CD4-positive, CD25-positive, alpha-beta regulatory T cell (primary cell): Measurements from ENCODE around the gene MARCHF3. TPM values are rescaled to one million over a fixed set of nuclear protein-coding genes. Genes with fewer than 3 reads are reported as not detected.

ENCODE experiments used
- ATAC-seq, 2 donors: fragments of 150-1000 bp; cut with Tn5 transposase; one replicate each; pipeline ENCODE4 v1.10.0; 2021; ENCODE audit warnings: low read depth in 2 of 2, moderate number of reproducible peaks in 2 of 2, moderate library complexity in 1 of 2
- DNase-seq, 3 donors: peaks; one replicate each; pipeline versions ENCODE4 v3.0.0 to v3.0.0-alpha.2; 2012 to 2022; ENCODE audit warnings: mixed read lengths in 1 of 3
- H3K27ac ChIP-seq: one replicate; pipeline ENCODE4 v1.7.0; 2013; ENCODE audit warnings: mild to moderate bottlenecking, low read length; ENCODE audit not compliant: insufficient read depth, poor library complexity, severe bottlenecking
- H3K27me3 ChIP-seq: one replicate; pipeline ENCODE4 v1.7.0; 2013; ENCODE audit warnings: low read length; ENCODE audit not compliant: control insufficient read depth, insufficient read depth
- H3K36me3 ChIP-seq: one replicate; pipeline ENCODE4 v1.7.0; 2013; ENCODE audit warnings: mild to moderate bottlenecking, low read length, moderate library complexity; ENCODE audit not compliant: control insufficient read depth, insufficient read depth
- H3K4me1 ChIP-seq: 2 replicates; pipeline ENCODE4 v1.7.0; 2013; ENCODE audit warnings: mild to moderate bottlenecking, low read length; ENCODE audit not compliant: insufficient read depth, control insufficient read depth, poor library complexity, severe bottlenecking
- H3K4me3 ChIP-seq: one replicate; pipeline ENCODE4 v1.7.0; 2013; ENCODE audit warnings: low read depth, mild to moderate bottlenecking, low read length, moderate library complexity
- H3K9me3 ChIP-seq, 2 experiments: 1 replicate in 1 of 2; 2 replicates in 1 of 2; pipeline ENCODE4 v1.7.0; 2013; ENCODE audit warnings: low read length in 2 of 2, mild to moderate bottlenecking in 1 of 2, moderate library complexity in 1 of 2; ENCODE audit not compliant: control insufficient read depth in 2 of 2
- H3K27ac Mint-ChIP-seq, 3 donors: one replicate each; pipeline ENCODE4 v1.8.0; 2020 to 2022; ENCODE audit warnings: mild to moderate bottlenecking in 3 of 3, mixed read lengths in 3 of 3, moderate library complexity in 2 of 3
- H3K27me3 Mint-ChIP-seq: one replicate; pipeline ENCODE4 v1.8.0; 2022; ENCODE audit warnings: mild to moderate bottlenecking, mixed read lengths
- H3K36me3 Mint-ChIP-seq: one replicate; pipeline ENCODE4 v1.8.0; 2020; ENCODE audit warnings: mixed read lengths
- H3K4me1 Mint-ChIP-seq, 4 donors: one replicate each; pipeline ENCODE4 v1.8.0; 2020 to 2022; ENCODE audit warnings: mixed read lengths in 4 of 4, mild to moderate bottlenecking in 1 of 4
- H3K4me3 Mint-ChIP-seq, 4 donors: one replicate each; pipeline ENCODE4 v1.8.0; 2020 to 2022; ENCODE audit warnings: mild to moderate bottlenecking in 4 of 4, mixed read lengths in 4 of 4, moderate library complexity in 3 of 4
- H3K9me3 Mint-ChIP-seq, 7 donors: one replicate each; pipeline ENCODE4 v1.8.0; 2020 to 2022; ENCODE audit warnings: mixed read lengths in 7 of 7, mild to moderate bottlenecking in 3 of 7, moderate library complexity in 2 of 7
- polyA plus RNA-seq, 4 donors: library from polyadenylated mRNA; unstranded; fragments of 300-500 nt; fragmentation: Illumina TruSeq; gene quantifications; one replicate each; pipeline ENCODE4 v1.2.3, GENCODE V29; 2021
- total RNA-seq: library from RNA; stranded (reverse); gene quantifications from one replicate; pipeline ENCODE4 v1.2.3, GENCODE V29; 2022

MARCHF3 gene
- total and polyA plus RNA-seq, 5 donors from 2014 or later = 12.5 to 21.6 (median 15.2) TPM

DNA sequence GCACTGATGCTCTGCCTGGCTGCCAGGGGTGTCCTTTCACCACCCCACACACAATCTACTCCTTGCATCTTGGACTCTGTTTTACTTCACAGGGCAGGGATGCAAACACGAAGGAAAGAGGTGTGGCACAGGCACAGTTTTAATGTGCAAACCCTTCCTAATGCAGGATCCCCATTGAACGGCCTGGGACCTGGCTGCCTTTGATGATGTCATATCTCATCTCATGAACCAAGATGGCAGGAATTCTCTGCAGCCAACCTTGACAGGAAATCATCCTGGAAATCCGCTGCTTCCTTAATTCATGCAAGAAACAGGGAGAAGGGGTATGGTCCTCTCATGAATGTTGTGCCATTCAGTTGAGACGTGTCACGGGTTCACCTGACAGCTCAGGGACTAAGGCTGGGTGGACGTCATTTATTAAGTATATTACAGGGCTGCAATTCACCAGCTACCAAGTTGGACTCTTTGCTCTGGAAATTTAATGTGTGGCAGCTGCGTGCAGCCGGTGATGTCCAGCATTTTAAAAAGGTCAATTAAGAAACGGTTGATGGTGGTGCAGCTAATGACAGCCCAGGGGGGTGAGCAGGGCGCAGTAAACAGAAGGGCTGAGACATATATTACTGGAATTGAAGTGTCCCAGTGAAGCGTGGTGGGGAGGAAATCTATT is 161.9 kb downstream of the MARCHF3 start:
- peaks cover 21% of the 10 kb centered on the region for H3K36me3 Mint-ChIP-seq
- H3K4me3 ChIP-seq = peak overlapping the region; percentile 48

GRCh38 chr5:126866851-126867636 is 163.3 kb downstream of the MARCHF3 start:
- Histone ChIP-seq H3K27me3 (no peaks in the 10 kb centered on the region), H3K27ac (no peak overlapping the region), H3K36me3 (peaks cover 2% of the 10 kb centered on the region), H3K4me3 (no peak overlapping the region), H3K9me3 (no peaks in the 10 kb centered on the region), H3K4me1 (peaks cover 9% of the 10 kb centered on the region)
- Mint-ChIP-seq H3K36me3 (peaks cover 13% of the 10 kb centered on the region), H3K27ac (peak overlapping the region in 2 of 3 donors; percentile 5 to 56), H3K4me3 (peak overlapping the region in 1 of 4 donors; percentile 18), H3K27me3 (no peaks in the 10 kb centered on the region), H3K9me3 (peaks cover 0 to 2% (median 0%) of the 10 kb centered on the region in 7 donors), H3K4me1 (peaks cover 0 to 17% (median 11%) of the 10 kb centered on the region in 4 donors)
- no peak for ATAC-seq
- no peak for DNase-seq

More for the DNA sequence above, 161.9 kb downstream of the MARCHF3 start:
- Mint-ChIP-seq H3K4me1 (peaks cover 4 to 23% (median 9%) of the 10 kb centered on the region in 4 donors), H3K9me3 (peaks cover 0 to 2% (median 0%) of the 10 kb centered on the region in 7 donors), H3K4me3 (peak overlapping the region in 3 of 4 donors; percentile 3 to 84 (median 83)), H3K27me3 (no peaks in the 10 kb centered on the region), H3K27ac (peak overlapping the region in 1 of 3 donors; percentile 5)
- Histone ChIP-seq H3K9me3 (no peaks in the 10 kb centered on the region), H3K4me1 (peaks cover 9% of the 10 kb centered on the region), H3K36me3 (peaks cover 2% of the 10 kb centered on the region), H3K27ac (no peak overlapping the region), H3K27me3 (no peaks in the 10 kb centered on the region)
- ATAC-seq = no peak
- DNase-seq = no peak

DNA sequence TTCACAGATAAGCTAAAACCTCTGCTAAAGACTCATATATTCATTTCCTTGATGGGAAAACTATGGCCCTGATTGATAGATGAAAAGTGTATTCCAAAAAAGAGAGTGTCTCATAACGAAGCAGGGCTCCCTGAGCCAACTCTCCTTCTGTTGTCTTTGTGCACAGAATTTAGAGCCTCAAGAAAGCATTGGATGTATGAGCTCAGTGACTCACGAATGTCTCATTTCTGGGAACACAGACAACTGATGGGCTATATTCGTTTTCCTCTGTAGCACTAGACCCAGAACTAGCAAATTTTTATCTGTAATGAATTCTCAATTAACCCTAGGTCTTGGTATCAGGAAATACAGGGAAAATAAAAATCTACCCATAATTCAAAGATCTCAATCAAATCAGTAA is 165.1 kb downstream of the MARCHF3 start:
- Histone ChIP-seq H3K36me3 (peaks cover 2% of the 10 kb centered on the region), H3K9me3 (no peaks in the 10 kb centered on the region), H3K27me3 (no peaks in the 10 kb centered on the region), H3K27ac (no peak overlapping the region), H3K4me3 (no peak overlapping the region), H3K4me1 (peaks cover 12% of the 10 kb centered on the region)
- Mint-ChIP-seq H3K27me3 (no peaks in the 10 kb centered on the region), H3K36me3 (peaks cover 16% of the 10 kb centered on the region), H3K9me3 (peaks cover 0 to 2% (median 0%) of the 10 kb centered on the region in 7 donors), H3K4me3 (no peak overlapping the region), H3K4me1 (peaks cover 6 to 24% (median 13%) of the 10 kb centered on the region in 4 donors), H3K27ac (no peak overlapping the region)
- DNase-seq (no peak), ATAC-seq (no peak)

GRCh38 chr5:126864042-126864688 is 166.2 kb downstream of the MARCHF3 start:
- H3K4me1 Mint-ChIP-seq = peaks cover 8 to 25% (median 17%) of the 10 kb centered on the region in 4 donors
- Histone ChIP-seq H3K4me1 (peaks cover 12% of the 10 kb centered on the region), H3K27me3 (no peaks in the 10 kb centered on the region), H3K4me3 (no peak overlapping the region), H3K9me3 (no peaks in the 10 kb centered on the region), H3K36me3 (peaks cover 2% of the 10 kb centered on the region), H3K27ac (no peak overlapping the region)
- H3K27ac Mint-ChIP-seq = no peak overlapping the region
- H3K9me3 Mint-ChIP-seq = peaks cover 0 to 2% (median 0%) of the 10 kb centered on the region in 7 donors
- no peak for ATAC-seq
- H3K27me3 Mint-ChIP-seq = no peaks in the 10 kb centered on the region
- H3K36me3 Mint-ChIP-seq = peaks cover 16% of the 10 kb centered on the region
- no peak overlapping the region for H3K4me3 Mint-ChIP-seq
- DNase-seq = no peak

DNA sequence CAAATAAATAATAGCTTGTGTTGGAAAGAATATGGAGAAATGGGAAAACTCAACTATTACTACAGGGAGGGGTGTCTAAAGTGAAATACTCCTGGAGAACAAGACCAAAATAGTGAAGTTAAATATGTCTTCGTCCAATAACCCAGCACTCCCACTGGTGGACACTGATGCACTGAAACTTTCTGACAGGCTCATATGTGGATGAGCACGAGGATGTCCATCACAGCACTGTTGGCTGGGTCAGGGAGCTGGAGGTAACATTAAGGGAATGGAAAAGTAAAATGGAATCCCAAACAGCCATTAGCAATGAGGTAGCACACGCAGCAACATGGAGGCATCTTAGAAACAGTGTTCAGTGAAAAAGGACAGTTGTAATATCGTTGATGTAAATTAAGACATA is 167.0 kb downstream of the MARCHF3 start:
- Mint-ChIP-seq H3K4me1 (peaks cover 8 to 22% (median 13%) of the 10 kb centered on the region in 4 donors), H3K36me3 (peaks cover 16% of the 10 kb centered on the region), H3K4me3 (no peak overlapping the region), H3K27me3 (no peaks in the 10 kb centered on the region), H3K27ac (no peak overlapping the region), H3K9me3 (no peaks in the 10 kb centered on the region)
- Histone ChIP-seq H3K4me1 (peaks cover 5% of the 10 kb centered on the region), H3K36me3 (peaks cover 2% of the 10 kb centered on the region), H3K27me3 (no peaks in the 10 kb centered on the region), H3K27ac (no peak overlapping the region), H3K4me3 (no peak overlapping the region), H3K9me3 (no peaks in the 10 kb centered on the region)
- ATAC-seq (no peak), DNase-seq (no peak)

GRCh38 chr5:126858441-126858840 is 171.9 kb downstream of the MARCHF3 start:
- no peaks in the 10 kb centered on the region for H3K27me3 Mint-ChIP-seq
- Histone ChIP-seq H3K36me3 (no peaks in the 10 kb centered on the region), H3K27ac (no peak overlapping the region), H3K9me3 (no peaks in the 10 kb centered on the region), H3K4me3 (no peak overlapping the region), H3K27me3 (no peaks in the 10 kb centered on the region), H3K4me1 (peaks cover 15% of the 10 kb centered on the region)
- no peak for ATAC-seq
- H3K27ac Mint-ChIP-seq = no peak overlapping the region
- peaks cover 17 to 43% (median 32%) of the 10 kb centered on the region in 4 donors for H3K4me1 Mint-ChIP-seq
- H3K36me3 Mint-ChIP-seq = peaks cover 24% of the 10 kb centered on the region
- peaks cover 0 to 5% (median 0%) of the 10 kb centered on the region in 7 donors for H3K9me3 Mint-ChIP-seq
- DNase-seq = no peak
- H3K4me3 Mint-ChIP-seq = no peak overlapping the region

- Histone ChIP-seq H3K27ac (no peak overlapping the region), H3K27me3 (no peaks in the 10 kb centered on the region), H3K9me3 (no peaks in the 10 kb centered on the region), H3K36me3 (no peaks in the 10 kb centered on the region), H3K4me3 (no peak overlapping the region), H3K4me1 (peaks cover 22% of the 10 kb centered on the region)
- H3K9me3 Mint-ChIP-seq = peaks cover 0 to 5% (median 0%) of the 10 kb centered on the region in 7 donors
- no peaks in the 10 kb centered on the region for H3K27me3 Mint-ChIP-seq
- H3K4me3 Mint-ChIP-seq = peak overlapping the region in 1 of 4 donors; percentile 3
- peaks cover 21 to 50% (median 33%) of the 10 kb centered on the region in 4 donors for H3K4me1 Mint-ChIP-seq
- peak overlapping the region in 2 of 3 donors; percentile 23 to 82 for H3K27ac Mint-ChIP-seq
- H3K36me3 Mint-ChIP-seq = peaks cover 26% of the 10 kb centered on the region
- no peak for DNase-seq
- ATAC-seq = no peak
These were observed 172.6 kb downstream of the MARCHF3 start for GRCh38 chr5:126857472-126858410.
